WTC11 (cell line): ENCODE data around the gene TNS2. TPM values are rescaled to one million over a fixed set of nuclear protein-coding genes. Genes with fewer than 3 reads are reported as not detected.

Experiments
- ATAC-seq: fragments of 200-7000 bp; cut with Tn5 transposase; 2 replicates; pipeline ENCODE4 v1.10.0; 2021; ENCODE audit warnings: mild to moderate bottlenecking, moderate library complexity
- CTCF ChIA-PET: fragments of 300-600 bp; sonication (Branson Sonifier 250); formaldehyde crosslinking; loops from one replicate; lab custom pipeline; 2021; ENCODE audit warnings: antibody characterized with exemption; lab: Charles Lee
- POLR2A ChIA-PET: fragments of 350-600 bp; sonication (Branson Sonifier 250); formaldehyde crosslinking; loops from one replicate; lab custom pipeline; 2021; ENCODE audit warnings: antibody characterized with exemption; lab: Charles Lee
- DNase-seq: peaks from one replicate; pipeline ENCODE4 v3.0.0; 2021; ENCODE audit warnings: low spot score
- H3K27ac Mint-ChIP-seq: 2 replicates; pipeline ENCODE4 v1.8.0; 2021; ENCODE audit warnings: mixed read lengths
- H3K27me3 Mint-ChIP-seq: 2 replicates; pipeline ENCODE4 v1.8.0; 2021; ENCODE audit warnings: low read depth, mild to moderate bottlenecking, moderate library complexity, mixed read lengths
- H3K36me3 Mint-ChIP-seq: 2 replicates; pipeline ENCODE4 v1.8.0; 2021; ENCODE audit warnings: mixed read lengths
- H3K4me1 Mint-ChIP-seq: 2 replicates; pipeline ENCODE4 v1.8.0; 2022; ENCODE audit warnings: mixed read lengths
- H3K4me3 Mint-ChIP-seq: 2 replicates; pipeline ENCODE4 v1.8.0; 2021; ENCODE audit warnings: mild to moderate bottlenecking, moderate library complexity, mixed read lengths
- H3K9me3 Mint-ChIP-seq: 2 replicates; pipeline ENCODE4 v1.8.0; 2021; ENCODE audit warnings: mixed read lengths
- CREB1 ChIP-seq: sonication (generic); formaldehyde crosslinking; IDR thresholded peaks from 2 replicates; pipeline ENCODE4 v1.8.0; 2023; ENCODE audit warnings: mild to moderate bottlenecking, missing genetic modification reagents
- NR3C1 ChIP-seq: sonication (generic); formaldehyde crosslinking; conservative IDR thresholded peaks from 2 replicates; pipeline ENCODE4 v1.8.1; 2023; ENCODE audit warnings: low read depth, mild to moderate bottlenecking, missing genetic modification reagents
- RELA ChIP-seq: sonication (generic); formaldehyde crosslinking; IDR thresholded peaks from 2 replicates; pipeline ENCODE4 v1.8.1; 2022; ENCODE audit warnings: missing genetic modification reagents, mild to moderate bottlenecking, borderline replicate concordance
- TCF7 ChIP-seq: sonication (generic); formaldehyde crosslinking; IDR thresholded peaks from 2 replicates; pipeline ENCODE4 v1.8.0; 2022; ENCODE audit warnings: mild to moderate bottlenecking, low read depth, missing genetic modification reagents, moderate library complexity
- ZNF138 ChIP-seq: sonication (generic); formaldehyde crosslinking; conservative IDR thresholded peaks from 2 replicates; pipeline ENCODE4 v1.8.1; 2022; ENCODE audit warnings: mild to moderate bottlenecking, moderate library complexity, missing genetic modification reagents
- ZNF396 ChIP-seq: fragments of 250-450 bp; sonication (Bioruptor Pico); IDR thresholded peaks from 2 replicates; pipeline ENCODE4 v1.8.0; 2021; ENCODE audit warnings: mild to moderate bottlenecking, moderate library complexity, borderline replicate concordance
- ZNF423 ChIP-seq: fragments of 250-450 bp; sonication (Bioruptor Pico); IDR thresholded peaks from 2 replicates; pipeline ENCODE4 v2.1.2; 2022; ENCODE audit warnings: mild to moderate bottlenecking, moderate library complexity
- total RNA-seq: library from RNA; stranded (reverse); gene quantifications from 3 replicates; pipeline ENCODE4 v1.2.3, GENCODE V29; 2021
- TF ChIP-seq, protein P1 (sequence below): sonication (generic); formaldehyde crosslinking; IDR thresholded peaks from 2 replicates; pipeline ENCODE4 v1.8.1; 2023; ENCODE audit warnings: mild to moderate bottlenecking, missing genetic modification reagents
- TF ChIP-seq, protein P2 (sequence below): fragments of 250-450 bp; sonication (Bioruptor Pico); IDR thresholded peaks from 2 replicates; pipeline ENCODE4 v1.9.0; 2021; ENCODE audit warnings: mild to moderate bottlenecking, borderline replicate concordance
- TF ChIP-seq, protein P3 (sequence below): sonication (generic); formaldehyde crosslinking; IDR thresholded peaks from 2 replicates; pipeline ENCODE4 v1.8.1; 2022; ENCODE audit warnings: mild to moderate bottlenecking, missing genetic modification reagents, moderate library complexity, borderline replicate concordance
- TF ChIP-seq, protein P4 (sequence below): sonication (generic); formaldehyde crosslinking; IDR thresholded peaks from 2 replicates; pipeline ENCODE4 v1.8.0; 2022; ENCODE audit warnings: mild to moderate bottlenecking, missing genetic modification reagents
- TF ChIP-seq, protein P5 (sequence below): sonication (generic); formaldehyde crosslinking; IDR thresholded peaks from 2 replicates; pipeline ENCODE4 v1.8.1; 2022; ENCODE audit warnings: missing genetic modification reagents, borderline replicate concordance
- TF ChIP-seq, protein P6 (sequence below): fragments of 250-450 bp; sonication (Bioruptor Pico); IDR thresholded peaks from 2 replicates; pipeline ENCODE4 v1.9.0; 2021; ENCODE audit warnings: moderate library complexity, mild to moderate bottlenecking, inconsistent platforms, borderline replicate concordance
- TF ChIP-seq, protein P7 (sequence below): sonication (generic); formaldehyde crosslinking; IDR thresholded peaks from 2 replicates; pipeline ENCODE4 v1.8.1; 2023; ENCODE audit warnings: mild to moderate bottlenecking, moderate library complexity, missing genetic modification reagents

Gene TNS2
- total RNA-seq, 1 experiment from 2014 or later: 7.7 TPM

DNA sequence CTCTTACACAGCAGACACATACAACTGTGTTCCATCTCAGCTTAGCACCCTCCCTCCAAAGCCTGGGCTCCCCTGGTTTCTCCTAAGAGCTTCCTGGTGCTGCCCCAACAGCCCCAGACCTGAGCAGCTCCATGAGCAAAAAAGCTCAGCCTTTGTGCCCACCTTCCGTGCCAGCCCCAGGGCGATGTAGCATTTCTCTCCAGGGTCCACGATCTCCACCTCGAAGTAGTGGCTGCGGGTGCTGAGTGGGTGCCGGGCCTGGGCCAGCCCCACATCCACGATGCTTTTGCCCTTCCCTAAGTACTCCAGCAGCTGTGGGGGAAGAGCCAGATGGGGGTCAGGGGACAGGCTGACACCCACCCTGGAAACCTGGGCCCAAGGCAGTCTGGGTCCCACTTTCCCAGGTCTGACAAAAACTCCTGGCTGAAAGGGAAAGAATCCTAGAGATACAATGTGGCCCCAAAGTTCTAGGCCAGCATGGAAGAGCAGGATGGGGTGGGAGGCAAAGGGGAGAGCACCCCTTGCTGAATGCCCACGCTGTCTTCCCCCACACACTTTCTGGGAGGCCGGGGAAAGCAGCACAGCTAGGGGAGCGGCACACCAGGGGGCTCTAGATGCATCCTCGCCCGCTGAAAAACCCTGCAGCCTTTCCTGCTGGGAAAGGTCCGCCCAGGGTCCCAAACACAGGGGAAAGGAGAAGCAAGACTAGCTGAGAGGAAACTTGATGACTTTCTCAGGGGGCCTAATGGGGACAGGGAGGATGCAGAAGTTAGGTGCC, 18.3 kb downstream of the TNS2 start (continued):
- TF ChIP-seq, protein P1, sequence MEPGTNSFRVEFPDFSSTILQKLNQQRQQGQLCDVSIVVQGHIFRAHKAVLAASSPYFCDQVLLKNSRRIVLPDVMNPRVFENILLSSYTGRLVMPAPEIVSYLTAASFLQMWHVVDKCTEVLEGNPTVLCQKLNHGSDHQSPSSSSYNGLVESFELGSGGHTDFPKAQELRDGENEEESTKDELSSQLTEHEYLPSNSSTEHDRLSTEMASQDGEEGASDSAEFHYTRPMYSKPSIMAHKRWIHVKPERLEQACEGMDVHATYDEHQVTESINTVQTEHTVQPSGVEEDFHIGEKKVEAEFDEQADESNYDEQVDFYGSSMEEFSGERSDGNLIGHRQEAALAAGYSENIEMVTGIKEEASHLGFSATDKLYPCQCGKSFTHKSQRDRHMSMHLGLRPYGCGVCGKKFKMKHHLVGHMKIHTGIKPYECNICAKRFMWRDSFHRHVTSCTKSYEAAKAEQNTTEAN: no peak
- TF ChIP-seq, protein P2, sequence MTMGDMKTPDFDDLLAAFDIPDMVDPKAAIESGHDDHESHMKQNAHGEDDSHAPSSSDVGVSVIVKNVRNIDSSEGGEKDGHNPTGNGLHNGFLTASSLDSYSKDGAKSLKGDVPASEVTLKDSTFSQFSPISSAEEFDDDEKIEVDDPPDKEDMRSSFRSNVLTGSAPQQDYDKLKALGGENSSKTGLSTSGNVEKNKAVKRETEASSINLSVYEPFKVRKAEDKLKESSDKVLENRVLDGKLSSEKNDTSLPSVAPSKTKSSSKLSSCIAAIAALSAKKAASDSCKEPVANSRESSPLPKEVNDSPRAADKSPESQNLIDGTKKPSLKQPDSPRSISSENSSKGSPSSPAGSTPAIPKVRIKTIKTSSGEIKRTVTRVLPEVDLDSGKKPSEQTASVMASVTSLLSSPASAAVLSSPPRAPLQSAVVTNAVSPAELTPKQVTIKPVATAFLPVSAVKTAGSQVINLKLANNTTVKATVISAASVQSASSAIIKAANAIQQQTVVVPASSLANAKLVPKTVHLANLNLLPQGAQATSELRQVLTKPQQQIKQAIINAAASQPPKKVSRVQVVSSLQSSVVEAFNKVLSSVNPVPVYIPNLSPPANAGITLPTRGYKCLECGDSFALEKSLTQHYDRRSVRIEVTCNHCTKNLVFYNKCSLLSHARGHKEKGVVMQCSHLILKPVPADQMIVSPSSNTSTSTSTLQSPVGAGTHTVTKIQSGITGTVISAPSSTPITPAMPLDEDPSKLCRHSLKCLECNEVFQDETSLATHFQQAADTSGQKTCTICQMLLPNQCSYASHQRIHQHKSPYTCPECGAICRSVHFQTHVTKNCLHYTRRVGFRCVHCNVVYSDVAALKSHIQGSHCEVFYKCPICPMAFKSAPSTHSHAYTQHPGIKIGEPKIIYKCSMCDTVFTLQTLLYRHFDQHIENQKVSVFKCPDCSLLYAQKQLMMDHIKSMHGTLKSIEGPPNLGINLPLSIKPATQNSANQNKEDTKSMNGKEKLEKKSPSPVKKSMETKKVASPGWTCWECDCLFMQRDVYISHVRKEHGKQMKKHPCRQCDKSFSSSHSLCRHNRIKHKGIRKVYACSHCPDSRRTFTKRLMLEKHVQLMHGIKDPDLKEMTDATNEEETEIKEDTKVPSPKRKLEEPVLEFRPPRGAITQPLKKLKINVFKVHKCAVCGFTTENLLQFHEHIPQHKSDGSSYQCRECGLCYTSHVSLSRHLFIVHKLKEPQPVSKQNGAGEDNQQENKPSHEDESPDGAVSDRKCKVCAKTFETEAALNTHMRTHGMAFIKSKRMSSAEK: no peak
- TF ChIP-seq NR3C1 (CRISPR knock-in tag): no peak

DNA sequence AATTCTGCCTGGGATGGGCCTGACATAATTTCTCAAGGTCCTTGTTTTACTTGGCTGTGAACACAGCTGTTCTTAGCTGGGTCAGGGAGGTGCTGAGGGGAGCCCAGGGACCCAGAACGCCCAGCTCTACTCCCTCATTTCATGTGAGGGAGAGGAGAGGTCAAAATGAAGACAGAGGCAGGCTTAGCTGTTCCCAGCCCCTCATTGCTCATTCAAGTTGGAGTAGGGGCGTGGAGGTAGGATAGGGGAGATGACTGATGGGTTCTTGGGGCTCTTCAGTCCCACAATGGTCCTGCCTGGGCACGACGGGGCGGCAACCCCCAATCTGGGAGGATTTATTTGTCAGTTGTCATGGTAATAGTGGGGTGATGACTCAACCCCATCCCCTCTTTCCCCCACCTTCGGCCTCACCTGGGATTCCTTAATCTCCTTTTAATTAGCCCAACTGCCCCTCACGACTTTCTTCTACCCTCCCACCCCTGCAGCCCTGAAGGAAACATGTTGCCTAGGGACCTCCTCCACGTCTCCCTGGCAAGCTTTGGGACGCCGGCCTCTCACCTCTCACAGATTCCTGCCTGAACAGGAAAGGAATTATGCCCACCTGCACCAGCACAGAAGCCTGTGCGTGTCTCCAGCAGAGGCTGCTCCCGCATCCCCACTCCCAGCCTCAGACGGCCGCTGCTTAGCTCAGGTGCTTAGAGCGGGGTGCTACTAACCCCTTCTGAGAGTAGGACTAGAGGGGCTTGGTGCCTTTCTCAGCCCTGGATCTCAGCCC, 19.1 kb downstream of the TNS2 start:
- DNase-seq: no peak
- H3K27ac Mint-ChIP-seq: no peak overlapping the region
- POLR2A ChIA-PET: interaction anchor here (1.0 kb wide), 1 partner anchor 10 kb away, joined by 3 read pairs; the partner anchor contains the start of gene SPRYD3

More for the DNA sequence above, 19.1 kb downstream of the TNS2 start:
- Mint-ChIP-seq H3K36me3 (peaks cover 3% of the 10 kb centered on the region; the same call in 1 of the 2 replicates), H3K9me3 (no peaks in the 10 kb centered on the region), H3K27me3 (peaks cover 4% of the 10 kb centered on the region), H3K4me3 (no peak overlapping the region)
- CTCF ChIA-PET: interaction anchor here (0.8 to 7.8 kb wide), 15 partner anchors 10 to 283 kb away, joined by 3 to 97 read pairs (median 5); partner anchors contain the start of genes AAAS, IGFBP6, ITGB7 and SPRYD3
- no peak for TF ChIP-seq ZNF138 (CRISPR knock-in tag)
- TF ChIP-seq TCF7: no peak
- TF ChIP-seq, protein P3, sequence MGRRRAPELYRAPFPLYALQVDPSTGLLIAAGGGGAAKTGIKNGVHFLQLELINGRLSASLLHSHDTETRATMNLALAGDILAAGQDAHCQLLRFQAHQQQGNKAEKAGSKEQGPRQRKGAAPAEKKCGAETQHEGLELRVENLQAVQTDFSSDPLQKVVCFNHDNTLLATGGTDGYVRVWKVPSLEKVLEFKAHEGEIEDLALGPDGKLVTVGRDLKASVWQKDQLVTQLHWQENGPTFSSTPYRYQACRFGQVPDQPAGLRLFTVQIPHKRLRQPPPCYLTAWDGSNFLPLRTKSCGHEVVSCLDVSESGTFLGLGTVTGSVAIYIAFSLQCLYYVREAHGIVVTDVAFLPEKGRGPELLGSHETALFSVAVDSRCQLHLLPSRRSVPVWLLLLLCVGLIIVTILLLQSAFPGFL (CRISPR knock-in tag): no peak
- no peak for TF ChIP-seq CREB1 (CRISPR knock-in tag)
- TF ChIP-seq, protein P4, sequence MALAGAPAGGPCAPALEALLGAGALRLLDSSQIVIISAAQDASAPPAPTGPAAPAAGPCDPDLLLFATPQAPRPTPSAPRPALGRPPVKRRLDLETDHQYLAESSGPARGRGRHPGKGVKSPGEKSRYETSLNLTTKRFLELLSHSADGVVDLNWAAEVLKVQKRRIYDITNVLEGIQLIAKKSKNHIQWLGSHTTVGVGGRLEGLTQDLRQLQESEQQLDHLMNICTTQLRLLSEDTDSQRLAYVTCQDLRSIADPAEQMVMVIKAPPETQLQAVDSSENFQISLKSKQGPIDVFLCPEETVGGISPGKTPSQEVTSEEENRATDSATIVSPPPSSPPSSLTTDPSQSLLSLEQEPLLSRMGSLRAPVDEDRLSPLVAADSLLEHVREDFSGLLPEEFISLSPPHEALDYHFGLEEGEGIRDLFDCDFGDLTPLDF (CRISPR knock-in tag): no peak
- TF ChIP-seq, protein P5, sequence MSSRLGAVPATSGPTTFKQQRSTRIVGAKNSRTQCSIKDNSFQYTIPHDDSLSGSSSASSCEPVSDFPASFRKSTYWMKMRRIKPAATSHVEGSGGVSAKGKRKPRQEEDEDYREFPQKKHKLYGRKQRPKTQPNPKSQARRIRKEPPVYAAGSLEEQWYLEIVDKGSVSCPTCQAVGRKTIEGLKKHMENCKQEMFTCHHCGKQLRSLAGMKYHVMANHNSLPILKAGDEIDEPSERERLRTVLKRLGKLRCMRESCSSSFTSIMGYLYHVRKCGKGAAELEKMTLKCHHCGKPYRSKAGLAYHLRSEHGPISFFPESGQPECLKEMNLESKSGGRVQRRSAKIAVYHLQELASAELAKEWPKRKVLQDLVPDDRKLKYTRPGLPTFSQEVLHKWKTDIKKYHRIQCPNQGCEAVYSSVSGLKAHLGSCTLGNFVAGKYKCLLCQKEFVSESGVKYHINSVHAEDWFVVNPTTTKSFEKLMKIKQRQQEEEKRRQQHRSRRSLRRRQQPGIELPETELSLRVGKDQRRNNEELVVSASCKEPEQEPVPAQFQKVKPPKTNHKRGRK (CRISPR knock-in tag): no peak
- TF ChIP-seq, protein P6, sequence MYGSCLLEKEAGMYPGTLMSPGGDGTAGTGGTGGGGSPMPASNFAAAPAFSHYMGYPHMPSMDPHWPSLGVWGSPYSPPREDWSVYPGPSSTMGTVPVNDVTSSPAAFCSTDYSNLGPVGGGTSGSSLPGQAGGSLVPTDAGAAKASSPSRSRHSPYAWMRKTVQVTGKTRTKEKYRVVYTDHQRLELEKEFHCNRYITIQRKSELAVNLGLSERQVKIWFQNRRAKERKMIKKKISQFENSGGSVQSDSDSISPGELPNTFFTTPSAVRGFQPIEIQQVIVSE (CRISPR knock-in tag): no peak
- TF ChIP-seq, protein P7, sequence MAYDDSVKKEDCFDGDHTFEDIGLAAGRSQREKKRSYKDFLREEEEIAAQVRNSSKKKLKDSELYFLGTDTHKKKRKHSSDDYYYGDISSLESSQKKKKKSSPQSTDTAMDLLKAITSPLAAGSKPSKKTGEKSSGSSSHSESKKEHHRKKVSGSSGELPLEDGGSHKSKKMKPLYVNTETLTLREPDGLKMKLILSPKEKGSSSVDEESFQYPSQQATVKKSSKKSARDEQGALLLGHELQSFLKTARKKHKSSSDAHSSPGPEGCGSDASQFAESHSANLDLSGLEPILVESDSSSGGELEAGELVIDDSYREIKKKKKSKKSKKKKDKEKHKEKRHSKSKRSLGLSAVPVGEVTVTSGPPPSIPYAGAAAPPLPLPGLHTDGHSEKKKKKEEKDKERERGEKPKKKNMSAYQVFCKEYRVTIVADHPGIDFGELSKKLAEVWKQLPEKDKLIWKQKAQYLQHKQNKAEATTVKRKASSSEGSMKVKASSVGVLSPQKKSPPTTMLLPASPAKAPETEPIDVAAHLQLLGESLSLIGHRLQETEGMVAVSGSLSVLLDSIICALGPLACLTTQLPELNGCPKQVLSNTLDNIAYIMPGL (CRISPR knock-in tag): no peak
- TF ChIP-seq ZNF423 (CRISPR knock-in tag): no peak
- no peak for TF ChIP-seq RELA (CRISPR knock-in tag)
- no peak for TF ChIP-seq ZNF396 (CRISPR knock-in tag)
- TF ChIP-seq, all 79 proteins: peak for 0
- peaks cover 28% of the 10 kb centered on the region for H3K4me1 Mint-ChIP-seq
- no peak for ATAC-seq
